Mesenchymal stem cell (in vitro differentiated cells and primary cell): Measurements from ENCODE around the gene TRDN.

ENCODE experiments used
- DNase-seq: peaks from one replicate; pipeline ENCODE4 v3.0.0-alpha.2; 2013
- H2AFZ ChIP-seq: one replicate; pipeline ENCODE4 v1.6.1; 2013; ENCODE audit warnings: low read depth, mild to moderate bottlenecking, control low read depth, inconsistent platforms, low read length, moderate library complexity
- H2AK5ac ChIP-seq: 2 replicates; pipeline ENCODE4 v1.6.1; 2013; ENCODE audit warnings: low read length, moderate library complexity, mild to moderate bottlenecking, inconsistent platforms; ENCODE audit not compliant: severe bottlenecking
- H2BK120ac ChIP-seq: one replicate; pipeline ENCODE4 v1.6.1; 2013; ENCODE audit warnings: low read depth, mild to moderate bottlenecking, inconsistent platforms, low read length, moderate library complexity
- H2BK12ac ChIP-seq, 2 experiments: one replicate each; pipeline ENCODE4 v1.6.1; 2013; ENCODE audit warnings: inconsistent platforms in 2 of 2, low read length in 2 of 2, mild to moderate bottlenecking in 2 of 2, moderate library complexity in 2 of 2, control low read depth in 1 of 2
- H2BK15ac ChIP-seq: one replicate; pipeline ENCODE4 v1.6.1; 2013; ENCODE audit warnings: mild to moderate bottlenecking, low read depth, inconsistent platforms; ENCODE audit not compliant: poor library complexity, severe bottlenecking
- H2BK5ac ChIP-seq: 2 replicates; pipeline ENCODE4 v1.6.1; 2013; ENCODE audit warnings: low read depth, mild to moderate bottlenecking, low read length, control low read depth, inconsistent platforms; ENCODE audit not compliant: poor library complexity, severe bottlenecking
- H3K14ac ChIP-seq, 2 experiments: one replicate each; pipeline ENCODE4 v1.6.1; 2013; ENCODE audit warnings: inconsistent platforms in 2 of 2, low read length in 2 of 2, control low read depth in 1 of 2, mild to moderate bottlenecking in 1 of 2, moderate library complexity in 1 of 2
- H3K18ac ChIP-seq, 2 experiments: one replicate each; pipeline ENCODE4 v1.6.1; 2013; ENCODE audit warnings: inconsistent platforms in 2 of 2, low read length in 2 of 2, control low read depth in 1 of 2, low read depth in 1 of 2, mild to moderate bottlenecking in 1 of 2
- H3K23ac ChIP-seq, 2 experiments: one replicate each; pipeline ENCODE4 v1.6.1; 2013; ENCODE audit warnings: inconsistent platforms in 2 of 2, low read length in 2 of 2, mild to moderate bottlenecking in 2 of 2, moderate library complexity in 2 of 2, control low read depth in 1 of 2
- H3K27ac ChIP-seq: 2 replicates; pipeline ENCODE4 v1.5.1; 2013; ENCODE audit warnings: mild to moderate bottlenecking, moderate library complexity, low read length, control low read depth, inconsistent platforms; ENCODE audit not compliant: poor library complexity, severe bottlenecking
- H3K27me3 ChIP-seq, 2 experiments: 2 replicates each; pipeline versions ENCODE4 v1.6.1 to v1.7.0; 2013; ENCODE audit warnings: low read length in 2 of 2, mild to moderate bottlenecking in 2 of 2, moderate library complexity in 2 of 2, control low read depth in 1 of 2, inconsistent platforms in 1 of 2; ENCODE audit not compliant: control insufficient read depth in 1 of 2, insufficient read depth in 1 of 2
- H3K36me3 ChIP-seq, 2 experiments: 2 replicates each; pipeline versions ENCODE4 v1.6.1 to v1.7.0; 2013; ENCODE audit warnings: low read length in 2 of 2, control low read depth in 1 of 2, inconsistent platforms in 1 of 2, low read depth in 1 of 2, mild to moderate bottlenecking in 1 of 2; ENCODE audit not compliant: insufficient read depth in 2 of 2, control insufficient read depth in 1 of 2
- H3K4ac ChIP-seq, 2 experiments: one replicate each; pipeline ENCODE4 v1.6.1; 2013; ENCODE audit warnings: inconsistent platforms in 2 of 2, low read length in 2 of 2, mild to moderate bottlenecking in 2 of 2, moderate library complexity in 2 of 2, control low read depth in 1 of 2, low read depth in 1 of 2
- H3K4me1 ChIP-seq: 2 replicates; pipeline ENCODE4 v1.6.1; 2013; ENCODE audit warnings: low read depth, low read length, control low read depth; ENCODE audit not compliant: control insufficient read depth, insufficient read depth
- H3K4me2 ChIP-seq: 2 replicates; pipeline ENCODE4 v1.6.1; 2013; ENCODE audit warnings: low read length, mild to moderate bottlenecking, inconsistent platforms; ENCODE audit not compliant: poor library complexity, severe bottlenecking
- H3K4me3 ChIP-seq, 2 experiments: 2 replicates each; pipeline versions ENCODE4 v1.5.1 to v1.7.0; 2013; ENCODE audit warnings: low read length in 2 of 2, mild to moderate bottlenecking in 2 of 2, control low read depth in 1 of 2, low read depth in 1 of 2; ENCODE audit not compliant: insufficient read depth in 1 of 2
- H3K79me1 ChIP-seq: replicated peaks from 2 replicates; pipeline ENCODE4 v1.6.1; 2013; ENCODE audit warnings: mild to moderate bottlenecking, control low read depth, low read length, inconsistent platforms; ENCODE audit not compliant: poor library complexity, severe bottlenecking
- H3K9ac ChIP-seq: 2 replicates; pipeline ENCODE4 v1.7.0; 2013; ENCODE audit warnings: mild to moderate bottlenecking, low read length, moderate library complexity
- H3K9me3 ChIP-seq: 2 replicates; pipeline ENCODE4 v1.7.0; 2013; ENCODE audit warnings: mild to moderate bottlenecking, low read length; ENCODE audit not compliant: control insufficient read depth
- H4K8ac ChIP-seq: one replicate; pipeline ENCODE4 v1.6.1; 2013; ENCODE audit warnings: inconsistent platforms, mild to moderate bottlenecking, low read length, moderate library complexity
- H4K91ac ChIP-seq: one replicate; pipeline ENCODE4 v1.6.1; 2013; ENCODE audit warnings: mild to moderate bottlenecking, low read length, inconsistent platforms
- WGBS: methylation state at CpG from one replicate; pipeline ENCODE4 v1.1.7; 2013; ENCODE audit warnings: mixed read lengths; 5-methylcytosine and 5-hydroxymethylcytosine counted together

The TRDN gene

GRCh38 chr6:123360359-123360758, 276.4 kb downstream of the TRDN start:
- Histone ChIP-seq H3K9me3 (peaks cover 3% of the 10 kb centered on the region), H2AFZ (no peak overlapping the region), H4K8ac (no peak overlapping the region), H2BK5ac (no peak overlapping the region), H2BK120ac (no peak overlapping the region), H4K91ac (no peak overlapping the region), H3K27ac (no peak overlapping the region), H3K9ac (no peak overlapping the region), H2AK5ac (no peak overlapping the region), H3K4me3 (no peak overlapping the region), H3K14ac (no peak overlapping the region), H3K4ac (no peak overlapping the region), H2BK12ac (no peak overlapping the region), H3K4me1 (no peaks in the 10 kb centered on the region), H3K18ac (no peak overlapping the region), H3K36me3 (no peaks in the 10 kb centered on the region), H3K79me1 (no peaks in the 10 kb centered on the region), H2BK15ac (no peak overlapping the region), H3K23ac (no peak overlapping the region), H3K27me3 (no peaks in the 10 kb centered on the region), H3K4me2 (no peak overlapping the region)
- DNase-seq: no peak
- WGBS: 87% methylated on average over 2 of the region's 2 CpGs

- Histone ChIP-seq H2AK5ac (no peak overlapping the region), H3K79me1 (no peaks in the 10 kb centered on the region), H3K36me3 (no peaks in the 10 kb centered on the region), H3K4me3 (no peak overlapping the region), H3K23ac (no peak overlapping the region), H4K91ac (no peak overlapping the region), H2BK120ac (no peak overlapping the region), H3K4me2 (no peak overlapping the region), H2BK15ac (no peak overlapping the region), H3K4me1 (no peaks in the 10 kb centered on the region), H3K9ac (no peak overlapping the region), H3K18ac (no peak overlapping the region), H3K27me3 (no peaks in the 10 kb centered on the region), H3K27ac (no peak overlapping the region), H2BK5ac (no peak overlapping the region), H2BK12ac (no peak overlapping the region), H3K9me3 (no peaks in the 10 kb centered on the region), H3K14ac (no peak overlapping the region), H4K8ac (no peak overlapping the region), H3K4ac (no peak overlapping the region), H2AFZ (no peak overlapping the region)
- WGBS: no CpG with 5 or more reads among the region's 3 CpGs
- no peak for DNase-seq
Measured at GRCh38 chr6:123352705-123353104, 284.0 kb downstream of the TRDN start.

GRCh38 chr6:123352279-123352678, 284.5 kb downstream of the TRDN start:
- H3K14ac ChIP-seq: no peak overlapping the region
- no peak overlapping the region for H4K91ac ChIP-seq
- H2BK120ac ChIP-seq: no peak overlapping the region
- H3K9me3 ChIP-seq: no peaks in the 10 kb centered on the region
- no peak overlapping the region for H2AFZ ChIP-seq
- no peak overlapping the region for H3K4me2 ChIP-seq
- H3K36me3 ChIP-seq: no peaks in the 10 kb centered on the region
- H3K79me1 ChIP-seq: no peaks in the 10 kb centered on the region
- no peak overlapping the region for H2BK12ac ChIP-seq
- H3K4me3 ChIP-seq: no peak overlapping the region
- H4K8ac ChIP-seq: no peak overlapping the region
- H3K4me1 ChIP-seq: no peaks in the 10 kb centered on the region
- H2AK5ac ChIP-seq: no peak overlapping the region
- no peak overlapping the region for H3K23ac ChIP-seq
- no peak overlapping the region for H3K18ac ChIP-seq
- no peak overlapping the region for H3K27ac ChIP-seq
- no peak overlapping the region for H3K9ac ChIP-seq
- no peak overlapping the region for H2BK15ac ChIP-seq
- H2BK5ac ChIP-seq: no peak overlapping the region
- DNase-seq: no peak
- no peaks in the 10 kb centered on the region for H3K27me3 ChIP-seq
- H3K4ac ChIP-seq: no peak overlapping the region
- WGBS: 93% methylated on average over 2 of the region's 3 CpGs

- Histone ChIP-seq H3K4me3 (no peak overlapping the region), H4K91ac (no peak overlapping the region), H3K4me1 (no peaks in the 10 kb centered on the region), H3K36me3 (no peaks in the 10 kb centered on the region), H3K9ac (no peak overlapping the region), H3K14ac (no peak overlapping the region), H2BK15ac (no peak overlapping the region), H3K23ac (no peak overlapping the region), H3K4me2 (no peak overlapping the region), H2BK5ac (no peak overlapping the region), H3K4ac (no peak overlapping the region), H2BK12ac (no peak overlapping the region), H3K9me3 (no peaks in the 10 kb centered on the region), H3K18ac (no peak overlapping the region), H2AFZ (no peak overlapping the region), H2BK120ac (no peak overlapping the region), H3K79me1 (no peaks in the 10 kb centered on the region), H3K27me3 (no peaks in the 10 kb centered on the region), H3K27ac (no peak overlapping the region), H4K8ac (no peak overlapping the region), H2AK5ac (no peak overlapping the region)
- WGBS: 82% methylated on average over 1 of the region's 1 CpG
- DNase-seq: no peak
Measured at GRCh38 chr6:123343836-123344235, 292.9 kb downstream of the TRDN start.
